Natural killer cell (primary cell): ENCODE measurements around the gene MUC15. TPM values are rescaled to one million over a fixed set of nuclear protein-coding genes. Genes with fewer than 3 reads are reported as not detected.

Source experiments
- ATAC-seq, 3 donors: fragments of 150-1000 bp in 2 of 3; fragments of 200-7000 bp in 1 of 3; cut with Tn5 transposase; 1 replicate in 1 of 3; 2 replicates in 2 of 3; pipeline ENCODE4 v1.10.0; 2021; ENCODE audit warnings: mild to moderate bottlenecking in 2 of 3, moderate library complexity in 2 of 3
- DNase-seq, 2 donors: peaks; one replicate each; pipeline versions ENCODE4 v3.0.0 to v3.0.0-alpha.2; 2013 to 2021; ENCODE audit warnings: mixed read lengths in 1 of 2
- H3K27ac ChIP-seq: one replicate; pipeline ENCODE4 v1.5.1; 2013; ENCODE audit warnings: mild to moderate bottlenecking, low read length
- H3K27me3 ChIP-seq: one replicate; pipeline ENCODE4 v1.6.1; 2013; ENCODE audit warnings: low read length; ENCODE audit not compliant: control insufficient read depth, insufficient read depth
- H3K36me3 ChIP-seq: one replicate; pipeline ENCODE4 v1.6.1; 2013; ENCODE audit warnings: low read length; ENCODE audit not compliant: control insufficient read depth, insufficient read depth
- H3K4me1 ChIP-seq: one replicate; pipeline ENCODE4 v1.6.1; 2013; ENCODE audit warnings: low read length; ENCODE audit not compliant: control insufficient read depth, insufficient read depth
- H3K4me3 ChIP-seq: one replicate; pipeline ENCODE4 v1.5.1; 2013; ENCODE audit warnings: low read length
- H3K9me3 ChIP-seq: one replicate; pipeline ENCODE4 v1.6.1; 2013; ENCODE audit warnings: low read length; ENCODE audit not compliant: control insufficient read depth, insufficient read depth
- H3K27ac Mint-ChIP-seq, 2 donors: one replicate each; pipeline ENCODE4 v1.8.0; 2022; ENCODE audit warnings: mild to moderate bottlenecking in 2 of 2, mixed read lengths in 2 of 2, moderate library complexity in 1 of 2
- H3K27me3 Mint-ChIP-seq, 2 donors: one replicate each; pipeline ENCODE4 v1.8.0; 2022; ENCODE audit warnings: low read depth in 2 of 2, mixed read lengths in 2 of 2
- H3K36me3 Mint-ChIP-seq: one replicate; pipeline ENCODE4 v1.8.0; 2022; ENCODE audit warnings: mixed read lengths
- H3K4me1 Mint-ChIP-seq, 2 donors: one replicate each; pipeline ENCODE4 v1.8.0; 2022; ENCODE audit warnings: mixed read lengths in 2 of 2
- H3K4me3 Mint-ChIP-seq: one replicate; pipeline ENCODE4 v1.8.0; 2022; ENCODE audit warnings: mild to moderate bottlenecking, moderate library complexity, mixed read lengths
- H3K9me3 Mint-ChIP-seq, 2 donors: one replicate each; pipeline ENCODE4 v1.8.0; 2022; ENCODE audit warnings: mixed read lengths in 2 of 2
- WGBS: methylation state at CpG from one replicate; pipeline ENCODE4 v1.1.7; 2013; ENCODE audit warnings: missing lambda C conversion rate; ENCODE audit not compliant: insufficient coverage; 5-methylcytosine and 5-hydroxymethylcytosine counted together
- intact Hi-C: fragments of 100-400 bp; cut with micrococcal nuclease; formaldehyde crosslinking; loops from one replicate; pipeline ENCODE4 v1.14.2; 2022
- total RNA-seq, 4 donors: library from RNA; stranded (reverse); fragments of 120-200 nt in 1 of 4; gene quantifications; one replicate each; pipeline versions ENCODE4 v1.2.3 to v1.2.4, GENCODE V29; 2013 to 2022
- TF ChIP-seq, protein P1 (sequence below): fragments of 200-600 bp; IDR thresholded peaks from one replicate; pipeline ENCODE4 v1.8.0; 2022; ENCODE audit warnings: antibody characterized with exemption

Gene MUC15
- total RNA-seq, 3 donors from 2014 or later (not counting 1 experiment from before 2014, with no cell fraction given): not detected

DNA sequence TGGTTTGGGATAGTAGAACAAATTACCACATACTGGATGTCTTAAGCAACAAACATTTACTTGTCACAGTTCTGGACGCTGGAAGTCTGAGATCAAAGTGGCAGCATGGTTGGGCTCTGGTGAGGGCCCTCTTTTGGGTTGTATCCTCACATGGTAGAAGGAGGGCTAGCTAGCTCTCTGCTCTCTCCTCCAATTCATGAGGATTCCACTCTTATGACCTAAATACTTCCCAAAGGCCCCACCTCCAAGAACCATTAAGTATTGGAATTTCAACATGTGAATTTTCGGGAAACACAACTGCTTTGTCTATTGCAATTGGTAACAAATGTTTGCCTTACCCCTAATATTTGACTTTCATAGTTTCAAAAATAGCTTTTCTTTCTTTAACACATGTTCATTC, 52.6 kb downstream of the MUC15 start:
- TF ChIP-seq, protein P1, sequence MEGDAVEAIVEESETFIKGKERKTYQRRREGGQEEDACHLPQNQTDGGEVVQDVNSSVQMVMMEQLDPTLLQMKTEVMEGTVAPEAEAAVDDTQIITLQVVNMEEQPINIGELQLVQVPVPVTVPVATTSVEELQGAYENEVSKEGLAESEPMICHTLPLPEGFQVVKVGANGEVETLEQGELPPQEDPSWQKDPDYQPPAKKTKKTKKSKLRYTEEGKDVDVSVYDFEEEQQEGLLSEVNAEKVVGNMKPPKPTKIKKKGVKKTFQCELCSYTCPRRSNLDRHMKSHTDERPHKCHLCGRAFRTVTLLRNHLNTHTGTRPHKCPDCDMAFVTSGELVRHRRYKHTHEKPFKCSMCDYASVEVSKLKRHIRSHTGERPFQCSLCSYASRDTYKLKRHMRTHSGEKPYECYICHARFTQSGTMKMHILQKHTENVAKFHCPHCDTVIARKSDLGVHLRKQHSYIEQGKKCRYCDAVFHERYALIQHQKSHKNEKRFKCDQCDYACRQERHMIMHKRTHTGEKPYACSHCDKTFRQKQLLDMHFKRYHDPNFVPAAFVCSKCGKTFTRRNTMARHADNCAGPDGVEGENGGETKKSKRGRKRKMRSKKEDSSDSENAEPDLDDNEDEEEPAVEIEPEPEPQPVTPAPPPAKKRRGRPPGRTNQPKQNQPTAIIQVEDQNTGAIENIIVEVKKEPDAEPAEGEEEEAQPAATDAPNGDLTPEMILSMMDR: no peak
- Mint-ChIP-seq H3K27ac (no peak overlapping the region), H3K4me3 (no peak overlapping the region), H3K9me3 (peaks cover 0 to 4% of the 10 kb centered on the region in 2 donors), H3K27me3 (no peaks in the 10 kb centered on the region), H3K4me1 (no peaks in the 10 kb centered on the region), H3K36me3 (no peaks in the 10 kb centered on the region)
- Histone ChIP-seq H3K4me3 (no peak overlapping the region), H3K27me3 (no peaks in the 10 kb centered on the region), H3K36me3 (no peaks in the 10 kb centered on the region), H3K4me1 (no peaks in the 10 kb centered on the region), H3K27ac (no peak overlapping the region), H3K9me3 (no peaks in the 10 kb centered on the region)
- ATAC-seq: no peak
- DNase-seq: no peak
- WGBS: 83% methylated on average over 1 of the region's 2 CpGs
- intact Hi-C loops: no loop called here

DNA sequence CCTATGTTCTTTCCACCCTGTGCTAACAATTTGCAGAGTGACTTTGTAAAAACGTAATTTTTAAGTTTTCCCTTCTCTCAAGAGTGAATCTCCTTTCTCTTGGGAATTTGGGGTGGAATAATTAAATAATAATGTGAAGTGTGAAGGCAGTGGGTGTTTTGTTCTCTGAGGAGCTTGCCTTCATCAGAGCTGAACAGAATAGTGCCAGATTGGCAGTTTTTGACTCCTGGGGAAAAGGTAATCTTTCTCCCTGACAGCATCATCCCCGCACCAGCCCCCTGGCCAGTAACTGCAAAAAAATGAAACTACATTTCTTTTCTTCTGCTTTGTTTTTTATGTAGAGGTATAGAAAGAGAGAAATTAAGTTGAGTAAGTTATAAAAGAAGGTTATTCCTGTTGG, 59.9 kb downstream of the MUC15 start:
- Mint-ChIP-seq H3K4me1 (no peaks in the 10 kb centered on the region), H3K27me3 (no peaks in the 10 kb centered on the region), H3K4me3 (no peak overlapping the region), H3K27ac (no peak overlapping the region), H3K36me3 (no peaks in the 10 kb centered on the region), H3K9me3 (peaks cover 4 to 14% of the 10 kb centered on the region in 2 donors)
- no CpG with 5 or more reads among the region's 2 CpGs for WGBS
- no peaks in the 10 kb centered on the region for H3K4me1 ChIP-seq
- no peaks in the 10 kb centered on the region for H3K27me3 ChIP-seq
- no peaks in the 10 kb centered on the region for H3K36me3 ChIP-seq
- no peaks in the 10 kb centered on the region for H3K9me3 ChIP-seq
- TF ChIP-seq, protein P1: no peak
- intact Hi-C loops: no loop called here
- no peak overlapping the region for H3K27ac ChIP-seq
- no peak for DNase-seq
- no peak overlapping the region for H3K4me3 ChIP-seq
- no peak for ATAC-seq

DNA sequence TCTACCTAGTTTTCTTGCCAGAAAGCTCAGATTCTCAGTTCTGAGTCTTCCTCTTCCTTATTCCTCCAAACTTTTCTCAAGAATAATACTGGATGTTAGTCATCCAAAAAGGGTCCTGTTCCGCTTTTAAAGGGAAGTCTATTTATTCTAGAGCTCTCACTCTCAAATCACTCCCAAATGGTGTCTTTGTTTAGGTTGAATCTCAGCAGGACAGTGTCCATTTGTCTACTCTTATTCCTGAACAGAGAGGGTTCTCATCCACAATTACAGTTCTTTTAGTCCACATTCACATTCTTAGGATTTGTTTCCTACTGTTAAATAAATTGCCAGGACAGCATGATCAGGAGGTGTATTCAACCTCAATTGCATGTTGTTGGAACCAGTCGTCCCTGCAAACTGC, 61.3 kb downstream of the MUC15 start:
- H3K4me3 ChIP-seq: no peak overlapping the region
- Mint-ChIP-seq H3K4me1 (no peaks in the 10 kb centered on the region), H3K9me3 (peaks cover 4 to 17% of the 10 kb centered on the region in 2 donors), H3K27me3 (no peaks in the 10 kb centered on the region), H3K4me3 (no peak overlapping the region), H3K27ac (no peak overlapping the region), H3K36me3 (no peaks in the 10 kb centered on the region)
- WGBS: 75% methylated on average over 1 of the region's 2 CpGs
- no peak for ATAC-seq
- TF ChIP-seq, protein P1: no peak
- H3K27ac ChIP-seq: no peak overlapping the region
- no peaks in the 10 kb centered on the region for H3K27me3 ChIP-seq
- H3K9me3 ChIP-seq: no peaks in the 10 kb centered on the region
- no peaks in the 10 kb centered on the region for H3K36me3 ChIP-seq
- no peaks in the 10 kb centered on the region for H3K4me1 ChIP-seq
- no peak for DNase-seq
- intact Hi-C loops: no loop called here

DNA sequence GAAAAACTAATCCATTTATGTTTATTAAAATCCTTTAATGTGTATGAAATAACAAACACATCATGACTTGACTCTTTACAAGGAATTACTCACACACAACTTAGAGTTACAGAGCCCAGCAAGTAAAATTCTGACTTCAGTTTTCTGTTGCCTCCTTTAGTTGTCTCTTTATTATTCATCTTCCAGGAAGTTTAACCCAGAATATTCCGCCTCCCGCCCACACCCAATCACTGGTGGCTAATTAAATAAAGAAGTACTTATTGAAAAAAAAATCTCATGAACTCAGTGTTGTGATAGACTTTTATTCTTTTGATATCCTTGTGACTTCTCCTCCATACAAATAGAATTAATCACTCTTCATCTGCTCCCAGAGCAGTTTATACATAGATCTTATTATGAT, 61.9 kb downstream of the MUC15 start:
- TF ChIP-seq, protein P1: no peak
- Mint-ChIP-seq H3K4me3 (no peak overlapping the region), H3K27me3 (no peaks in the 10 kb centered on the region), H3K9me3 (peaks cover 7 to 20% of the 10 kb centered on the region in 2 donors), H3K36me3 (peaks cover 4% of the 10 kb centered on the region), H3K27ac (no peak overlapping the region), H3K4me1 (no peaks in the 10 kb centered on the region)
- H3K9me3 ChIP-seq: no peaks in the 10 kb centered on the region
- DNase-seq: no peak
- ATAC-seq: no peak
- no peak overlapping the region for H3K27ac ChIP-seq
- intact Hi-C loops: no loop called here
- no CpG with 5 or more reads among the region's 2 CpGs for WGBS
- H3K27me3 ChIP-seq: no peaks in the 10 kb centered on the region
- no peak overlapping the region for H3K4me3 ChIP-seq
- no peaks in the 10 kb centered on the region for H3K36me3 ChIP-seq
- H3K4me1 ChIP-seq: no peaks in the 10 kb centered on the region
